EH (cell line): ENCODE results near the gene SELENOP.
"Not testable (repeated sequence)": the region's sequence is repeated elsewhere in the genome, so short reads cannot be mapped to it uniquely, and the experiment has no call there.

Source experiments
- DNase-seq: peaks from one replicate; pipeline ENCODE4 v3.0.0-alpha.2; 2015; ENCODE audit warnings: low read depth

SELENOP gene, protein sequence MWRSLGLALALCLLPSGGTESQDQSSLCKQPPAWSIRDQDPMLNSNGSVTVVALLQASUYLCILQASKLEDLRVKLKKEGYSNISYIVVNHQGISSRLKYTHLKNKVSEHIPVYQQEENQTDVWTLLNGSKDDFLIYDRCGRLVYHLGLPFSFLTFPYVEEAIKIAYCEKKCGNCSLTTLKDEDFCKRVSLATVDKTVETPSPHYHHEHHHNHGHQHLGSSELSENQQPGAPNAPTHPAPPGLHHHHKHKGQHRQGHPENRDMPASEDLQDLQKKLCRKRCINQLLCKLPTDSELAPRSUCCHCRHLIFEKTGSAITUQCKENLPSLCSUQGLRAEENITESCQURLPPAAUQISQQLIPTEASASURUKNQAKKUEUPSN

DNA sequence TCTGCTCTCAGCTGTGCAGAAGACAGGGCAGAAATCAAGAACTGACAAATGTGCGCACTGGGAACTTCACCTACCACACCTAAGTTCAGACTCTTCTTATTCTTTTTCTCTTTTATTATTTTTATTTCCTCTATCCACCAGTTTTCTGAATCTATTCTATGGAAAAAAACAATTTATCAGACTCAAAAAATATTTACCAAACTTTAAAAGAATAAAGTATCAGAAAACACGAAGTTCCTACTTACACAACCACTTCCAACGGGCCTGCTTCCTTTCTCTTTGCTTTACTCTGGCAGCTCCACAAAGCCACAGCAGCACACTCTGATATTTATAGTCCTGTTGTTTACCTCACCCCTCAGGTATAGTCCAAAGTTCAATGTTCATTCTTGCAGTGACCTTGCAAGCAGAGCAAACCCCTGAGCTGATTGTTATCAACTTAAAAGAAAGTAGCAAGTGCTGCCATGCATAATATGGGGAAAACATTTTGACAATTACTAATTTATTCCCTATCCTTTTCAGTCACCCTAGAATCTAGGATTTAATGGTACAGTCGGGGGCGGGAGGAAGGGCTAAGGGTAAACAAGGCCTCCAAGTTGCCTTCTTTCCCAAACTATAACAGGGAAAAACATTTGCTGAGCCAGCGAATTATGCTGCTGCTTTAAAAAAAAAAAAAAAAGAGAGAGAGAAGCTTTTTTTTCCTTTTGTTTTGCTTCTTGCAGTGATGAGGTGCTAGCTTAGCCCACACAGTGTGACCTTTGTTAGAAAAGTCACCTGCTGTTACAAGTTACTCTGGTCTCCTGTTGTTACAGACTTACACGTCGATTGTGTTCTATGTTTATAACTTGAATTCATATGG is at the start of gene SELENOP:
SELENOP (minus strand) TSS at position 302 of the 856 bp plus-strand sequence. CDS start 3,539 bp downstream, outside the sequence.
- DNase-seq, result no peak

DNA sequence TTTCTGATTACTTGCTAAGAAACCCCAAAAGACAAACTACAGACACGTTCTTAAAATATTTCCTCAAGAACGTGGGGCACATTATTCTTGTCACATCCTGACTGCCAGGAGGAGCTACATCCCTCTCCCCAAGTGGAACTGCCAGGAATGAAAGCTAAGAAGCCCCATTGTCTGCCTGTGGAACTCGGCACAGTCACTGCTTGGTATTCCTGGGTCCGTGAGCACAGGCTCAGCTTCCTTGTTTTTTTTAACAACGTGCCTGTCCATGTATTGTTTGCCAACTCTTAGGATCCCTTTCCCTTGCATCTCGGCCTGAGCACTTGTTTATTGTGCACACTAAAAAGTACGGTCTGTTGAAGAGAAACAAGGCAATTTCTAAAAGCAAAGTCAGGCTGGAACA is 47.0 kb upstream of the SELENOP start:
- DNase-seq, result no peak

DNA sequence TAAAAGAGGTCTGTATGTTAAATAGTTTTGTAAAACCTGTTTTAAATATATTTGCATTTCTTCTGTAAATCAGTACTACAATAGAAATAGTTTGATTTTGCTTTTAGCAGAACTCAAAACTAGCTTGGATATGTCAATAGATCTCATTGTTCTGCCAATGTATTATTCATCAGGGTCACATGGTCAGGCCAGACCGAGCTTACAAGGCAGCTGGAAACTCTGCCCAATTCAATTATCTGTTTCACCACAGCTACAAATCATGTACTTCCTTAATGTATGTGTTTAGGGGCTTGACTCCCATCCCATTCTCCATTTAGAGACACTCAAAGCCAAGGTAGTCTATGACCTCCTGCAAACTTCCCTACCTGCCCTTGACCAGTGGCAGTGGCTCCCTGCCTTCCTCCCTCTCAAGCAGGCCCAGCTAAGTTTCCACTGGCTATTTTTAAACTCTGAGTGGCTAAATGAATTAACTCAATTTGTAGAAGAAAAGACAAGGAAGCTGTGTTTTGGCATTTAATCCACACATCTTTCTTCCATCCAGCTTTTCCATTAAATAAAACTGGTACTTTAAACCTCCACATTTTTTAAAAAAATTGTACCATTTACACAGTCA is 46.4 kb upstream of the SELENOP start:
- no peak for DNase-seq

DNA sequence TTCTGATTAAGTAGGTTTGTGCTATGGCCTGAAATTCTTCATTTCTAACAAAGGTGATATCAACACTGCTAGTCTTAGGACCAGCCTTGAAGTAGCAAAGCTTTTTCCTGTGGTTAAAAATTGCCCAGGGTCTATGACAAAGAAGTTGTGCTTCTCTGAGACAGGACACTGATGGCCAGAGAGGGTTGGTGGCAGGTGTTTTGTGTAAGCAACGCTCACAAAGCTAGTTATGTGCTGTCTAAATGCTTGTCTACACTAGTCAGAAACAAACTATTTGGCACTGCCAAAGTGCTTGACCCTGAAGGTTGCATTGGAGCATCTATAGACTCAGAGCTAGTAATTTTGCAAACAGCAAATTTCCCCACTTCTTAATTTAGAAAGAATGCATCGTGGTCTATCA is 44.1 kb upstream of the SELENOP start:
- DNase-seq, result no peak

DNA sequence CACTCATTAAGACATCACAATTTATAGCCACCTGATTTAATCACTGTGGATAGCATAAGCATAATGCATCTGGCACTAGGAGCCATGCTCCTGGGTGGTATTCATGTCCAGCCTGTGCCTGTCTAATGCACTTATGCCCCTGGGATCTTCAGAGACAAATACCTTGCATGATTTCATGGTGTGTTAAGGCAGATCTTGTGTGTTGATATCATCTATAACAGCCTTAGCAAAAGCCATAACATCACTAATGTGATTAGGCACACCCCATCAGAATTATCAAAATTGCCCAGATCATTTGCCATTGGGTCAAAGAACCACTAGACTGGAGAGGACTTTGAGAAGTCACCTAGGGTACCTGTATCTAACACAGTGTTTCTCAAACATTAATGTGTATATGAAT is 43.7 kb upstream of the SELENOP start:
- DNase-seq, result no peak

DNA sequence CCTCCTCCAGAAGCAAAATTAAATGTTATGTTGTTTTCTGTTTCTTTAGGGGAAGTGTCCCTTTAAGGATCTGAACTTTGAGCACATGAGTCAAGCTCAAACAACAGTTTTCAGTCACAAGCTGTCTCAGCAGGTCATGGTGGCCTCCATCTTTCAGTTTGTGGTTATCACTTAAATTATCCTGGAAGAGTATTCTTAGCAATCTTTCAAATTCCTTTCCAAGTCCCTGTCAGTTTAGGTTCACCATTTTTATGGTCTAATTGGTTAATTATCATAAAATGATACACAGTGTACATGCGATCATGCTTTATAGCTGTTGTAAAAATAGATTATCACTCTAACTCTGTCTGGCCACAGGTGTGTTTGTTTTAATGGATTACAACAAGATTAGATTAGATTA is 43.1 kb upstream of the SELENOP start:
- DNase-seq, result no peak

DNA sequence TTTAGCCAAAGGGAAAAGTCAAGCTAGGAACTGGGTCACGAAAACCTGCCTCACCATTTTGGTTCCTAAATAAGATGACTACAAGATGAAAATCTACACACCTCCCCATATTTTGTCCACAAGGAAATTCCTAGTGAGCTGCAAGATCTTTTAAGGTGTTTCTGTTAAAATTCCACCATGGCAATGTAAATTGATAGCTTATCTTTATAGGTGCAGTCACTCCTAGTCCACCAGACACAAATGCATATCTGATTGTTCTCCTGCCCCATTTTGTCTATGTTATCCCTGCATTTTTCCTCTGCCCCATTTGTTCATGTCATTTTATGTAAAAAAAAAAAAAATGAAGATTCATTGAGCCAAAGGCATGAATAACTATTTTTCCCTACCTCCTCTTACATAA is 41.1 kb upstream of the SELENOP start:
- no peak for DNase-seq

DNA sequence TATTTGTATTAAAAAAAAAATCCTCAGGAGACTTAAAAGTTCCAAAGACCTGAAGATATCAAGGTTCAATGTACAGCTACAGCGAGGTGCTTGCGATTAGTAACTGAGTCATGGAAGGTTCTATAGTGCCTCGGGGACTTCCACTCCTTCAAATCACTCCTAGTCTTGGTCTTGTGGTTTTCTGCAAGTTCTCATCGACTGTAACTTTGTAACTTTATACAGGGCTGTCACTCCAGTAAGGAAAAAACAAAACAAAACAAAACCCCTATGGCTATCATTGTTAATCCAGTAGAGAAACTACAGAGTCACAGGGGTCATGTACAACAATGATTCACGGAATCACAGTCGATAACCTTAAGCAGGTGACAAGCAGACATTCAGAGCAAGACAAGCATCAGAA is 39.8 kb upstream of the SELENOP start:
- DNase-seq, result no peak

DNA sequence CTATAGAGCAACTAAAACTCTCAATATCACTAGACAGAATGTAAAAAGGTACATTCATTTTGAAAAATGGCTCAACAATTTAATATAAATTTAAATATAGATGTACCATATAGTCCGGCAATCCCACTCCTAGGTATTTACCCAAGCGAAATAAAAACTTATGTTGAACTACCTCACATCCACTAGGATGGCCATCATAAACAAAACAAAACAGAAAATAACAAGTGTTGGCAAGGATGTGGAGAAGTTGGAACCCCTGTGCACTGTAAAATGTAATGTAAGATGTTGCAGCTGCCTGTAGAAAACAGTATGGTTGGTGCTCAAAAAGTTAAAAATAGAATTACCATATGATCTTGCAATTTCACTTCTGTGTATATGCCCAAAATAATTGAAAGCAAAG is 36.9 kb upstream of the SELENOP start:
- no peak for DNase-seq

DNA sequence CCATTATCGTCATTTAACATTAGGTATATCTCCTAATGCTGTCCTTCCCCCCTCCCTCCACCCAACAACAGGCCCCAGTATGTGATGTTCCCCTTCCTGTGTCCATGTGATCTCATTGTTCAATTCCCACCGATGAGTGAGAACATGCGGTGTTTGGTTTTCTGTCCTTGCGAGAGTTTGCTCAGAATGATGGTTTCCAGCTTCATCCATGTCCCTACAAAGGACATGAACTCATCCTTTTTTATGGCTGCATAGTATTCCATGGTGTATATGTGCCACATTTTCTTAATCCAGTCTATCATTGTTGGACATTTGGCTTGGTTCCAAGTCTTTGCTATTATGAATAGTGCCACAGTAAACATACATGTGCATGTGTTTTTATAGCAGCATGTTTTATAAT is 32.7 kb upstream of the SELENOP start:
- not testable (repeated sequence) for DNase-seq

DNA sequence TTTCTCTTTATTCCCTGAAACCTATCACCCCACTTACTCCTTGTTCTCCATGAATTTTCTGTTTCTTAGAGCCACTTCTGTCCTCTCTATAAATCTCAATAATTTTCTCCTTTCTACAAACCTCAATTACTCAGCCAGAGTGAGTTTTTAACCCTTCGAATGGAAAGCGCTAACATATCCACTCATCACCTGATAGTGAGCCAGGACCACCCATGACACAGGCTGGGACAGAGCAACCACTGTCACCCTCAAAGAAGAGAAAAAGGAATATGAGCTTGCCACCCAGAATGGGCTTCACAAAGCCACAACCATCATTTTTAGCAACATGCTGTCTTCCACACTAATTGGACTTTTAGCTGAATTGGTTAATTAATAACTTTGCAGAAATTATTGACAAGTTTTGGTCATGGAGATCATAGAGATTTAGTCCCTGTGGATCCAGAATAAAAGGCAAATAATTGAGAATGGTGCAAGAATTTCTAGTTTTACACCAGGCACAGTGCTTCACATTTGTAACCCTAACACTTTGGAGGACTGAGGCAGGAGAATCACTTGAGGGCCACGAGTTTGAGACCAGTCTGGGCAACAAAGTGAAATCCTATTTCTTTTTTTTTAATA is 32.1 kb upstream of the SELENOP start:
- DNase-seq, result no peak

DNA sequence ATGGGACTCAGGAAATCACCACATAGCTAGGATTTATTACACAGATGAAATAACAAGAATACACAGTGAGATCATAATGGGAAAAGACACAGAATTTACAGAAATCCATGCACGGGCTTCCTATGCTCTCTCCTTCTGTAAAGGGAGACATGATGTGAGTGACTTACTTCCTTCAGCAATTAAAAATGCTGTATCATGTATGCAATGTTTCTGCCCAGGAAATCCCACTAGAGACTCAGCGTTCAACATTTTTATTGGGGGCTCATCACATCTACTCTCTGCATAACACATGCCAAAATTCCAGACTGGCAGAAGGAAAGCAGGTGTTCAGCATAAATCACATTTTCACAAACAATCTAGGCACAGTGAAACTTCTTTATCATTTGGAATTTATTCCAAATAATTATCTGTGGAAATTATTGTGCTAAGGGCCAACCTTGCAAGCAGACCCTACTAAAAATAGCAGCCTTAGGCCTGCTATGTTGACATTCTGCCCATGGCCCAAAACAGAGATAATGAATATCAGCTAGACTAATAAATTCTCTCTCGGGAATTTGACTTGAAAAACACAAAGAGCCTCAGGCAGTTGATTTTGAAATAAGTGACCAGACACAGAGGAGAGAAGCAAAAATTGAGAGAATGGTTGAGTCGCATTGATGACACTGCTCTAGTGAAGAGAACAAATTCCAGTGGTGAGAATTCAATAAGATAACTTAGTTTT is 31.4 kb upstream of the SELENOP start:
- peak; percentile 29 for DNase-seq

DNA sequence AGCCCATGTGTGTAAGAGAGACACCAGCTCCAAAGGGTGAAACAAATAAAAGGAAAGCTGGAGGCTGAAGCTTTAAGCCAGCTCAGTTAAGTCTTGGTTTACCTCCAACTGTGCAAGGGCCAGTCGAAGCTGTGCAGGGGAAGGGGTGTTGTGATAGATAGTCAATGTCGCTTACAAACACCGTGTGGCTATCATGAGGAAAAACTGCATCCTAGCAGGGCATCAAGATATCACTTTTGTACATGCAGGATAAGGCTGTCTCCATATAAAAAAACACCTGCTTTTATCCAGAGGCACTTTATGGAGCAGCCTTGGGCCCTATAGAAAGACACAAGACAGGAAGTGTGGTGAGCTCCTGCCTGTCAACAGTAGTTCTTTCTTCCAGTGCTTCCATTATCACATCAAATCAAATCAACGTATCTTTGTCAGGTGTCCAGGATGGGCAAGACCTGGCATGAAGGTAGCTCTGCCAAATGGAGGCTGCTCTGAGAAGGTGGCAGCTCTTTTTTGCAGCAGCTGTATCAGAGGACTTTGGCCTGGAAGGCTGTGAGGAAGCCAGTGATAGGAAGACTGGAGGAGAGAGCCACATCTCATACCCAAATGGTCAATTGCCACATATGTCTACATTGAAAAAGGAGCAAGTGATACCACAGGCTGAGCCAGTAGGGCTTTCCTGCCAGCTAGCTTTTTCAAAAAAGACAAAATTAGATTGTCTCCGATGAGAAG is 29.3 kb upstream of the SELENOP start:
- DNase-seq, result no peak

DNA sequence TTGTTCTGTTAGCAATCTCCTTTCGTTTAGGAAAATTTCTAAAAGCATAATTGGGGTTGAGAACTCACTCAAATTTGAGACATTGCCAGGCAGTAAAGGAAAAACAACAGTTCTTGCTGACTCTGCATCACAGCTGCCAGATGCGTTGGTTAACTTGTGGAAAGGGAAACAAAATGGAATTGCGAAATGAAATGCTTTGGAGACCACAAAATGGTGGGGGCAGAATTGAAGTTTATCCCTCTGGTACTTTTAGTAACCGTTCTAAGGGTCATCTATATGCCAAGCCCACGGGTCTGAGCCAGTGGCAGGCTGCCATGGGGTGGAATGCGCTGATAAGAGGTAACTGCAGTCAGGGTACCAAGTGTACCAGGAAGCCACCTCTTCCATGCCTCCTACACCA is 28.6 kb upstream of the SELENOP start:
- peak; percentile 55 for DNase-seq

DNA sequence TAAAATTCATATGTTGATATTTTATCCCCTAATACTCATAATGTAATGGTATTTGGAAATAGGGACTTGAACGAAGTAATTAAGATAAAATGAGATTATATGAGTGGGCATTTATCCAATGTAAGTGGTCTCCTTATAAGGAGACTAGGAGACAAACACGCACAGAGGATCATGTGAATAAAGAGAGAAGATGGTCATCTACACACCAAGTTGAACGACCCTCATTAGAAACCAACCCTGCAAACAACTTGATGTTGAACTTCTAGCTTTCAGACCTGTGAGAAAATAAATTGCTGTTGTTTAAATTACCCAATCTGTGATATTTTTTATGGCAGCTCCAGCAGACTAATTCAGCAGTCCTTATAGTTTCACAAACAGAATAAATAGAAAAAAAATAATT is 27.5 kb upstream of the SELENOP start:
- DNase-seq, result no peak

DNA sequence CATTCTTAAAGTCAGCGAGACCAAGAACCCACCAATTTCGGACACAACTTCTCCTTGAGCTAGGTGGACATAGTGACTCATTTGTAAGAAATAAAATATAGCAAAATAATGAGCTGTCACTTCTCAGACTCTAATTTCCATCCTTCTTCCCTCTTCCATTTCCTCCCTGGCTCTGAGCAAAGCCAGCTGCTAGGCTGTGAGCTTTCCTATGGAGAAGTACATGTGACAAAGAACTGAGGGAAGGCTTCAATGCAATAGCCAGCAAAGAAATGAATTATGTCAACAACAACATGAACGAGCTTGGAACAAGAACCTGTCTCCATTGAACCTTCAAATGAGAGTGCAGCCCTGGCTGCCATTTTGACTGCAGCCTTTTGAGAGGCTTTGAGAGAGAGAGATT is 25.9 kb upstream of the SELENOP start:
- no peak for DNase-seq

DNA sequence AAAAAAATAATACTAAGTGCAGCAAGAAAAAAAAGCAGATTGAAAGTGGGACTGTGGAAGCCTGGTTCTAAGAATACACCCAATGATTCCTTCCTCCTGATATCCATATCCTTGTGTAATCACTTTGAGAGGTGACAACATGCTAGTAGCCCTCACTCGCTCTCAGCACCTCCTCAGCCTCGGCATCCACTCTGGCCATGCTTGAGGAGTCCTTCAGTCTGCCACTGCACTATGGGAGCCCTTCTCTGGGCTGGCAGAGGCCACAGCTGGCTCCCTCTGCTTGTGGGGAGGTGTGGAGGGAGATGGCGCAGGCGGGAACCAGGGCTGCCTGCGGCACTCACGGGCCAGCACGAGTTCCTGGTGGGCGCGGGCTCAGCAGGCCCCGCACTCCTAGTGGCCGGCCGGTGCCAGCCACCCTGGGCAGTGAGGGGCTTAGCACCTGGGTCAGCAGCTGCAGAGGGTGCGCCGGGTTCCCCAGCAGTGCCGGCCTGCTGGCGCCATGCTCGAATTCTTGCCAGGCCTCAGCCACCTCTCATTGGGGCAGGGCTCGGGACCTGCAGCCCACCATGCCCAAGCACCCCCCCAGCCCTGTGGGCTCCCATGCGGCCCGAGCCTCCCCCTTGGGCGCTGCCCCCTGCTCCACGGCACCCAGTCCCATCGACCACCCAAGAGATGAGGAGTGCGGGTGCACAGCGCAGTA is 24.5 kb upstream of the SELENOP start:
- no peak for DNase-seq

DNA sequence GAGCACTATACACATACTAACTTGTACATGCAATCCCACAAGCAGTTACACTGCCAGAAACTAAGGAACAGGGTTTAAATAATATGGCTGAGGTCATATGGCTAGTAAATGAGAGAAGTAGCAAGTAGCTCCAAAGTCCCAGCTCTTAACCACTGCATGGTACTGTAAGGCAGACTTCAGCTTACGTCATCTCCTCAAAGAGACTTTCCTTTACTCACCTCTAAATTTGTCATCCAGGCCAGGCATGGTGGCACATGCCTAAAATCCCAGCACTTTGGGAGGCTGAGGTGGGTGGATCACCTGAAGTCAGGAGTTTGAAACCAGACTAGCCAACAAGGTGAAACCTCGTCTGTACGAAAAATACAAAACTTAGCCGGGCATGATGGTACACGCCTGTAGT is 20.4 kb upstream of the SELENOP start:
- DNase-seq, result no peak

DNA sequence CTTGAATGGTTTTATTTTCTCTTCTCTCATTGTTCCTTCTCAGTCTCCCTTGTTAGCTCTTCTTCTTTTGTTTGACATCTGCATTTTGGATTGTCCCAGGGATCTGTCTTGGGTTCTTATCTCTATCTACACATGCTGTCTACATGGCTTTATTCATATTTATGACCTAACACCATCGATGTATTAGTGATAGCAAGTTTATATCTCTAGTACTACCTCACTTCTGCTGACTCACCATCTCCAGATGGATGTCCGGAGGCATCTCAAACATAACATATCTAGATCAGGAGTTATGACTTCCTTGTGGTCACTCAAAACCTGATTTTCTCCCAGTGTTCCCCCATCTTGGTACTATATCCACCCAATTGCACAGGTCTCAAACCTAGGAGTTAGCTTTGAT is 19.2 kb upstream of the SELENOP start:
- no peak for DNase-seq

DNA sequence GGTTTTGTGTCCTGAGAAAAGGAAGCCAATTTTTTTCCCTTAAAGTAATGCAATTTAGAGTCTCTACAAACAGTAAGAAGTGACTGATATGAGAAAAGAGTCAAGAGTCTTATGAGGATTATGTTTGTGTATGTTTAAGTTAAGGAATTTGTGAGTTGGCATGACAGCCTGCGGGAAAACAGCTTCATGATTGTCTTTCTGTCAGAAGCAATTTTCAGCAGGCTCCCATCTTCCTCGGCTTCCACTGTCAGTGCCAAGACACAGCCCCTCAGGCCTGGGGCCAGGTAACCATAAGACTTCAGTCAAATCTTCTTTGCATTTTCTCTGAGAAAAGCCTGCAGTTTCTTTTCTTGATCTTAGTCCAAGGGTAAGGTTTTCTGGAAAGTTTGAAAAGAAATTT is 17.0 kb upstream of the SELENOP start:
- DNase-seq, result peak; percentile 4
